ENCODE data around the gene IGFALS.

DNA sequence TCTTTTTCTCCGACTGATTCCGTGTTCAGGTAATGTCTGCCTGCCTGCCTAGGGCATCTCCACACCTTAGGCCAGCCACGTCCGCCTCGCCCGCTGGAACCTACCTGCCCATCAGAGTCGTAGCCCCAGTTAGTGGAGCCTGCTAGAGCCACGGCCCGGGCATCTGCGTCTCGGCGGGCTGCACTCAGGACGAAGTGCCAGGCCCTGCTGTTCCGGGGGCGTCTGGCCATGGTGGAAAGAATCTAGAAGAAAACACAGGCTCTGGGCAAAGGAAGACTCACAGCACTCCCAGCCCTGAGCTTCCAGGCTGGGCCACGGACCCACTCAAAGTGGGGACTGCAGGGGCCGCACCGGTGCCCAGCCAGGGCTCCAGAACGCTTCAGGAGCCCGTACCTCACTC, 12.3 kb downstream of the IGFALS start:
- TF ChIP-seq, protein P1, sequence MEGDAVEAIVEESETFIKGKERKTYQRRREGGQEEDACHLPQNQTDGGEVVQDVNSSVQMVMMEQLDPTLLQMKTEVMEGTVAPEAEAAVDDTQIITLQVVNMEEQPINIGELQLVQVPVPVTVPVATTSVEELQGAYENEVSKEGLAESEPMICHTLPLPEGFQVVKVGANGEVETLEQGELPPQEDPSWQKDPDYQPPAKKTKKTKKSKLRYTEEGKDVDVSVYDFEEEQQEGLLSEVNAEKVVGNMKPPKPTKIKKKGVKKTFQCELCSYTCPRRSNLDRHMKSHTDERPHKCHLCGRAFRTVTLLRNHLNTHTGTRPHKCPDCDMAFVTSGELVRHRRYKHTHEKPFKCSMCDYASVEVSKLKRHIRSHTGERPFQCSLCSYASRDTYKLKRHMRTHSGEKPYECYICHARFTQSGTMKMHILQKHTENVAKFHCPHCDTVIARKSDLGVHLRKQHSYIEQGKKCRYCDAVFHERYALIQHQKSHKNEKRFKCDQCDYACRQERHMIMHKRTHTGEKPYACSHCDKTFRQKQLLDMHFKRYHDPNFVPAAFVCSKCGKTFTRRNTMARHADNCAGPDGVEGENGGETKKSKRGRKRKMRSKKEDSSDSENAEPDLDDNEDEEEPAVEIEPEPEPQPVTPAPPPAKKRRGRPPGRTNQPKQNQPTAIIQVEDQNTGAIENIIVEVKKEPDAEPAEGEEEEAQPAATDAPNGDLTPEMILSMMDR (conservative IDR thresholded peaks at IDR 0.05): no peak
- TF ChIP-seq EZH2 (IDR thresholded peaks at IDR 0.05; ENCODE audit: low read depth): no peak
